HG03521 (cell line): ENCODE results near the gene CRYBG2.
"Not testable (repeated sequence)": the region's sequence is repeated elsewhere in the genome, so short reads cannot be mapped to it uniquely, and the experiment has no call there.

Source experiments
- ATAC-seq: cut with Tn5 transposase; IDR thresholded peaks from one replicate; pipeline ENCODE4 v1.9.1; 2021; ENCODE audit warnings: mild to moderate bottlenecking, moderate library complexity; ENCODE audit not compliant: unreplicated experiment

Gene CRYBG2

GRCh38 chr1:26296340-26297056, 57.4 kb downstream of the CRYBG2 start:
- no peak for ATAC-seq

GRCh38 chr1:26295194-26296138, 58.5 kb downstream of the CRYBG2 start:
- no peak for ATAC-seq

- no peak for ATAC-seq
Measured at GRCh38 chr1:26293911-26294463, 59.9 kb downstream of the CRYBG2 start.

- not testable (repeated sequence) for ATAC-seq
Measured at GRCh38 chr1:26292735-26293134, 61.2 kb downstream of the CRYBG2 start.

GRCh38 chr1:26291939-26292338, 62.0 kb downstream of the CRYBG2 start:
- ATAC-seq: no peak

GRCh38 chr1:26291433-26291832, 62.5 kb downstream of the CRYBG2 start:
- no peak for ATAC-seq

GRCh38 chr1:26290882-26291261, 63.1 kb downstream of the CRYBG2 start:
- ATAC-seq: no peak

GRCh38 chr1:26290122-26290881, 63.6 kb downstream of the CRYBG2 start:
- ATAC-seq: no peak

GRCh38 chr1:26289158-26290059, 64.5 kb downstream of the CRYBG2 start:
- no peak for ATAC-seq

- ATAC-seq: no peak
Measured at GRCh38 chr1:26288311-26288941, 65.5 kb downstream of the CRYBG2 start.

GRCh38 chr1:26287811-26288210, 66.1 kb downstream of the CRYBG2 start:
- no peak for ATAC-seq

GRCh38 chr1:26287033-26287711, 66.8 kb downstream of the CRYBG2 start:
- peak; percentile 35 for ATAC-seq

GRCh38 chr1:26286064-26286416, 67.9 kb downstream of the CRYBG2 start:
- no peak for ATAC-seq

- no peak for ATAC-seq
Measured at GRCh38 chr1:26285366-26286063, 68.4 kb downstream of the CRYBG2 start.

GRCh38 chr1:26284597-26285347, 69.2 kb downstream of the CRYBG2 start:
- no peak for ATAC-seq

GRCh38 chr1:26283871-26284596, 69.9 kb downstream of the CRYBG2 start:
- no peak for ATAC-seq

GRCh38 chr1:26283279-26283853, 70.6 kb downstream of the CRYBG2 start:
- ATAC-seq: no peak
